ENCODE results near the gene DGKK. TPM values are rescaled to one million over a fixed set of nuclear protein-coding genes. Genes with fewer than 3 reads are reported as not detected.
A peak's percentile ranks its signal among the peaks of the same experiment; 100 is the strongest.

Gene DGKK
- total and polyA plus RNA-seq, 3 experiments from 2014 or later = not detected

DNA sequence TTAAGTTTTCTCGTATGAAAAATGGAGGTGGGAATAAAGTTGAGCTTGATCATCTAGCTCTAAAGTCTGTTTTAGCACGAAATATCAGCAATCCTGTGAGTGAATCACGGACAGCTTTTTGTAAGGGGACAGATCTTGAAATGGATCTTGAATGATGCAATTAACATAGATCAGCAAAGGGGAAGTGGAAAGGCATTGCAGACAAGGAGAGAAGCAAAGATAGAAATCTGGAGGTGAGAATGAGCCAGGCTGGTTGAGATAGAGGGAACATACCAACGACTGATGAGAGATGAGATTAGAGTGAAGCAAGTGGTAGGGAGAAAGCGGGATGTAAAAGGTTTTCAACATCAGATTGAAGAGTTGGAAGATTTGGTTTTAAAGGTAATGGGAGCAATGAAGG lies 4.6 kb upstream of the DGKK start:
- no peaks in the 10 kb centered on the region for H3K36me3 Mint-ChIP-seq
- ChIA-PET POLR2A (no interaction called here), CTCF (no interaction called here)
- no peaks in the 10 kb centered on the region for H3K27me3 ChIP-seq (ENCODE audit: insufficient read depth, low read length, poor library complexity, severe bottlenecking)
- H3K27ac ChIP-seq (ENCODE audit: low read depth, low read length) = no peak overlapping the region
- no peak overlapping the region for H3K4me3 ChIP-seq (ENCODE audit: low read length)
- no peaks in the 10 kb centered on the region for H3K9me3 ChIP-seq (ENCODE audit: low read length)
- H3K27me3 Mint-ChIP-seq = peaks cover 20 to 31% of the 10 kb centered on the region in 2 donors
- H3K36me3 ChIP-seq (ENCODE audit: insufficient read depth, low read length) = no peaks in the 10 kb centered on the region
- no peaks in the 10 kb centered on the region for H3K4me1 ChIP-seq (ENCODE audit: insufficient read depth, low read length)
- no peak overlapping the region for H3K4me3 Mint-ChIP-seq
- H3K9me3 Mint-ChIP-seq = no peaks in the 10 kb centered on the region
- no peak for DNase-seq
- H3K4me1 Mint-ChIP-seq = peaks cover 0 to 8% (median 0%) of the 10 kb centered on the region in 3 donors
- no peak overlapping the region for H3K27ac Mint-ChIP-seq

DNA sequence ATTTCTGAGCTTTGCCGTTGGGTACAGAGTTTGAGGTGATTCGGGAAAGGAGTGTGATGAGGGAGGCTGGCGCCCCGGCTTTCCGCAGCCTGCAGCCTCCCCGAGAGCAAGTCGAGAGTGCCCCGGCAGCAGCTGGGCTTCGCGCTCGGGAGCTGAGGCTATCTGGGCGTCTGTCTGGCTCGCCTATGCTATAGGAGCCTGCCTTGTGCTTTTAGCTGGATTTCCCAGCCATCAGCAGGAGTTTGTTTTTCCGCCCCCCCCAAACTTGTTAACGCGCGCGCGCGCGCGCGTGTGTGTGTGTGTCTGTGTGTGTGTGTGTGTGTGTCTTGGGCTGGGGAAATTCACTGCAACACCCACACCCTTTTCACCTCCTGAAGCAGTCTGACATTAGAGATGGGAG lies 765 bp upstream of the DGKK start:
- H3K4me3 ChIP-seq (ENCODE audit: low read length) = no peak overlapping the region
- Mint-ChIP-seq H3K4me1 (peaks cover 0 to 10% (median 4%) of the 10 kb centered on the region in 3 donors), H3K36me3 (no peaks in the 10 kb centered on the region), H3K4me3 (peak overlapping the region in 1 of 7 donors; percentile 25), H3K27me3 (peaks cover 36 to 55% of the 10 kb centered on the region in 2 donors), H3K27ac (no peak overlapping the region), H3K9me3 (no peaks in the 10 kb centered on the region)
- DNase-seq = no peak
- no peaks in the 10 kb centered on the region for H3K4me1 ChIP-seq (ENCODE audit: insufficient read depth, low read length)
- H3K36me3 ChIP-seq (ENCODE audit: insufficient read depth, low read length) = no peaks in the 10 kb centered on the region
- no peak overlapping the region for H3K27ac ChIP-seq (ENCODE audit: low read depth, low read length)
- POLR2A ChIA-PET = no interaction called here
- no peaks in the 10 kb centered on the region for H3K27me3 ChIP-seq (ENCODE audit: insufficient read depth, low read length, poor library complexity, severe bottlenecking)
- no peaks in the 10 kb centered on the region for H3K9me3 ChIP-seq (ENCODE audit: low read length)
- CTCF ChIA-PET = no interaction called here

DNA sequence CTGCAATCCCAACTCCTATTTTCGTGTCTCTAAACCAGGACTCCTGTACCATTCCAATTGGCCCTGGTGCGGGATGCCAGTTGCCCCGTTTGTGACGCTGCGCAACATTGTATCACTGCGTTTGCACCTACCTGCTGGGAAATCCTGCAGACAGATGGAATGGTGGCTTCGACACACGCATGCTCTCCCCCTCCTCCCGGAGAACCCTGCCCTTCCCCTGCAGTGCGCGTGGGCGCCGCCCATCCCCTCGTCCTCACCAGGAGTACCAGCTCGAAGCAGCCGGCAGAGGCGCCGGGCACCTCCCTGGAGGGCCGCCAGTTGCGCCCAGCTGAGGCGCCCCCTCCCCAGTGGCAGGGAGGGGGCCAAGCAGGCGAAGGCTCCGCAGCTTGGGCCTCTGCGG lies 1.4 kb downstream of the DGKK start:
- ChIA-PET POLR2A (no interaction called here), CTCF (no interaction called here)
- peaks cover 0 to 10% (median 4%) of the 10 kb centered on the region in 3 donors for H3K4me1 Mint-ChIP-seq
- H3K4me3 ChIP-seq (ENCODE audit: low read length) = no peak overlapping the region
- no peaks in the 10 kb centered on the region for H3K9me3 Mint-ChIP-seq
- no peaks in the 10 kb centered on the region for H3K36me3 ChIP-seq (ENCODE audit: insufficient read depth, low read length)
- no peaks in the 10 kb centered on the region for H3K4me1 ChIP-seq (ENCODE audit: insufficient read depth, low read length)
- no peak for DNase-seq
- H3K27ac Mint-ChIP-seq = no peak overlapping the region
- H3K36me3 Mint-ChIP-seq = no peaks in the 10 kb centered on the region
- no peaks in the 10 kb centered on the region for H3K27me3 ChIP-seq (ENCODE audit: insufficient read depth, low read length, poor library complexity, severe bottlenecking)
- no peaks in the 10 kb centered on the region for H3K9me3 ChIP-seq (ENCODE audit: low read length)
- H3K4me3 Mint-ChIP-seq = no peak overlapping the region
- peaks cover 42 to 51% of the 10 kb centered on the region in 2 donors for H3K27me3 Mint-ChIP-seq
- H3K27ac ChIP-seq (ENCODE audit: low read depth, low read length) = no peak overlapping the region

DNA sequence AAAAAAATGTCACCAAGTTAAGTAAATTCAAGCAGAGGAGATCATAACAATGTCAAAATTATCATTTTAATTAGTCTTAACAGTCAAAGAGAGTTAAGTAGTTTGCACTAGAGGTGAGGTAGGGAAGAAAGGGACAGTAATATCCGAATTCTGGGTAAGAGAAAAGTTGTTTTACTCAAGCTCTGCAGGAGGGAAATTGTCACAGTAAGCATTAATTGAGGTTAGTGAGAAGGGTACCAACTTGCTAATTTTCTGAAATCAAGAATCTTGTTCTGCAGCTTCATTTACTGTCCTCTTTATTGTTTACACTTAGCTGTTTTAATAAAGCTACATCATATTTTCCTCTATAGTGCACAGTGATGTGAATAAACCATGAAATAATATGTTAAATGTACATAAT lies 11.0 kb downstream of the DGKK start:
- no peaks in the 10 kb centered on the region for H3K36me3 ChIP-seq (ENCODE audit: insufficient read depth, low read length)
- DNase-seq = no peak
- H3K9me3 ChIP-seq (ENCODE audit: low read length) = no peaks in the 10 kb centered on the region
- no peaks in the 10 kb centered on the region for H3K4me1 Mint-ChIP-seq
- no peak overlapping the region for H3K4me3 ChIP-seq (ENCODE audit: low read length)
- no peak overlapping the region for H3K27ac Mint-ChIP-seq
- ChIA-PET CTCF (no interaction called here), POLR2A (no interaction called here)
- peaks cover 6 to 7% of the 10 kb centered on the region in 2 donors for H3K27me3 Mint-ChIP-seq
- no peak overlapping the region for H3K4me3 Mint-ChIP-seq
- no peaks in the 10 kb centered on the region for H3K27me3 ChIP-seq (ENCODE audit: insufficient read depth, low read length, poor library complexity, severe bottlenecking)
- H3K4me1 ChIP-seq (ENCODE audit: insufficient read depth, low read length) = no peaks in the 10 kb centered on the region
- no peak overlapping the region for H3K27ac ChIP-seq (ENCODE audit: low read depth, low read length)
- H3K36me3 Mint-ChIP-seq = no peaks in the 10 kb centered on the region
- no peaks in the 10 kb centered on the region for H3K9me3 Mint-ChIP-seq

DNA sequence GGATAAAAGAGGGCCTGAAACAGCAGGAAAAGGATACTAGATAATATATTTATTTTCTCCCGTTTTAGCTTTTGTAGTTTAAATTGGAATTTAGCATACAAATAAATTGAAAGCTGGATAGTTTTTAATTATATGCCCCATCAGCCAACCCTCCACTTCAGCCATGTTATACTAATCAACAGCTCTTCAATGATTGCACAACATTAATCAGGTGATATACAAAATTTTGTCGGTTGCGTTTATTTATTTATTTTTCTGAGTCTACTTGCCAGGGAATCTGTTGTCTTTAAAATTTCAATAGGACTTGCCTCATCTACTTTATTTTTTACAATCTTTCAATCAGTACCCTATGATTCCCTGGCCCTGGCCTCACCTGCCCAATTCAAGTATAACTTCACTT lies 12.1 kb downstream of the DGKK start:
- no peaks in the 10 kb centered on the region for H3K9me3 ChIP-seq (ENCODE audit: low read length)
- no peak for DNase-seq
- POLR2A ChIA-PET = no interaction called here
- H3K4me1 Mint-ChIP-seq = no peaks in the 10 kb centered on the region
- no peaks in the 10 kb centered on the region for H3K9me3 Mint-ChIP-seq
- H3K27me3 Mint-ChIP-seq = peaks cover 3 to 6% of the 10 kb centered on the region in 2 donors
- no peak overlapping the region for H3K4me3 Mint-ChIP-seq
- H3K36me3 ChIP-seq (ENCODE audit: insufficient read depth, low read length) = no peaks in the 10 kb centered on the region
- CTCF ChIA-PET = no interaction called here
- H3K27me3 ChIP-seq (ENCODE audit: insufficient read depth, low read length, poor library complexity, severe bottlenecking) = no peaks in the 10 kb centered on the region
- H3K36me3 Mint-ChIP-seq = no peaks in the 10 kb centered on the region
- no peaks in the 10 kb centered on the region for H3K4me1 ChIP-seq (ENCODE audit: insufficient read depth, low read length)
- H3K27ac ChIP-seq (ENCODE audit: low read depth, low read length) = no peak overlapping the region
- no peak overlapping the region for H3K27ac Mint-ChIP-seq
- no peak overlapping the region for H3K4me3 ChIP-seq (ENCODE audit: low read length)

DNA sequence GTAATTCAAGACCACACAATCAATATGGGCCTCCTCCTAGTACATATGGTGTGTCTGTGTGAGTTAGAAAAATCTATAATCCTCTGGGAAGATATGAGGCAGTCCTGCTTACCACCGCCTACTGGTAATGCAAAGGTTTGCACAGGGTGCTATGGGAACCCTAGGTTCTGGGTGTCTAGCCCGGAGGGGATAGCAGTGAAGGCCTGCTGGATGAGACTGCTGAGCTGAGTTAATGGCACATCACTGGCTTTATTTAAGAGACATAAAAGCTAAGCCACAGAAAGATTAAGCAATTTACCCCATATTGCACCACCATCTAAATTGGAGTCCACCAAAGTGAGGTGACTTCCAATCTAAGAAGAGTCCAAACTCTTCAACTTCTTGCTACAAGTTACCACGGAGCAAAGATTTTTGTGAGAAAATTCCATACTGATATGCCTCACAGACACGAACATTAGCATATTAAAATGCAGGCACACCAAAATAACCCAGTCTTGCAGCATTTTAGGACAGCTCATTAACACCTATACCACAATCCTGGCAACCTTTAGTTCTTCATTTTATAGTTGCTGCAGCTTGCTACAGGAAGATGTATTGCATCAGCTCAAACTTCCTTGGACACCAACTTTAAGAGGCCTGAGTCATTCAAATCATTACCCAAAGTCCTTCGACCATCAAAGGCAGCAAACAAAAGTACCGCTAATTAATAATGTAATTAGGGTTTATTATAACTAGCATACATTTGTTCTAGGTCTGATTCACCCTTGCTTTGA lies 13.7 kb downstream of the DGKK start:
- Mint-ChIP-seq H3K9me3 (no peaks in the 10 kb centered on the region), H3K27me3 (peaks cover 3% of the 10 kb centered on the region in 2 donors), H3K4me3 (no peak overlapping the region), H3K4me1 (no peaks in the 10 kb centered on the region), H3K36me3 (no peaks in the 10 kb centered on the region), H3K27ac (peak overlapping the region in 1 of 8 donors; percentile 48)
- no peak overlapping the region for H3K27ac ChIP-seq (ENCODE audit: low read depth, low read length)
- ChIA-PET CTCF (no interaction called here), POLR2A (no interaction called here)
- no peaks in the 10 kb centered on the region for H3K36me3 ChIP-seq (ENCODE audit: insufficient read depth, low read length)
- no peaks in the 10 kb centered on the region for H3K27me3 ChIP-seq (ENCODE audit: insufficient read depth, low read length, poor library complexity, severe bottlenecking)
- DNase-seq = no peak
- H3K4me3 ChIP-seq (ENCODE audit: low read length) = no peak overlapping the region
- H3K9me3 ChIP-seq (ENCODE audit: low read length) = no peaks in the 10 kb centered on the region
- H3K4me1 ChIP-seq (ENCODE audit: insufficient read depth, low read length) = no peaks in the 10 kb centered on the region

DNA sequence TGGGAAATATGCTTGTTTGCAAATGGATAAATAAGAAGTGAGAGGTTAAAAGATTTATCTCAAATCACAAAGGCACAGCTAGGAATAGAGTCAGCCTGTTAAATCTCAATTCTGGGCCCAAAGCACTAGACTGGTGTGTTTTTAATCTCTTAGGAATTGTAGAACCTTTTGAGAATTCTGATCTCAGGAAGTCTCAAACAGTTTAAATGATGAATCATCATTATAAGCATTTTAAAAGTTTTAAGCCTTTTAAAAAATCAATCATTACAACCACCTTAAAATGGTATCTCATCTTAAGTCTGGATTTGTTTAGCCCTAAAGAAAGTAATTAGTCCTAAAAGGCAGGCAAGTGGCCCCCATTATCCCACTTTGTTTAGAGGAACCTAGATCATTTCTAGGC lies 17.8 kb downstream of the DGKK start:
- Histone ChIP-seq H3K9me3 (ENCODE audit: low read length) (no peaks in the 10 kb centered on the region), H3K27ac (ENCODE audit: low read depth, low read length) (no peak overlapping the region), H3K4me1 (ENCODE audit: insufficient read depth, low read length) (no peaks in the 10 kb centered on the region), H3K27me3 (ENCODE audit: insufficient read depth, low read length, poor library complexity, severe bottlenecking) (no peaks in the 10 kb centered on the region), H3K36me3 (ENCODE audit: insufficient read depth, low read length) (no peaks in the 10 kb centered on the region), H3K4me3 (ENCODE audit: low read length) (no peak overlapping the region)
- Mint-ChIP-seq H3K9me3 (no peaks in the 10 kb centered on the region), H3K27me3 (peaks cover 9 to 11% of the 10 kb centered on the region in 2 donors), H3K36me3 (no peaks in the 10 kb centered on the region), H3K4me3 (no peak overlapping the region), H3K27ac (no peak overlapping the region), H3K4me1 (no peaks in the 10 kb centered on the region)
- DNase-seq = no peak
- CTCF ChIA-PET = no interaction called here
- POLR2A ChIA-PET = no interaction called here

DNA sequence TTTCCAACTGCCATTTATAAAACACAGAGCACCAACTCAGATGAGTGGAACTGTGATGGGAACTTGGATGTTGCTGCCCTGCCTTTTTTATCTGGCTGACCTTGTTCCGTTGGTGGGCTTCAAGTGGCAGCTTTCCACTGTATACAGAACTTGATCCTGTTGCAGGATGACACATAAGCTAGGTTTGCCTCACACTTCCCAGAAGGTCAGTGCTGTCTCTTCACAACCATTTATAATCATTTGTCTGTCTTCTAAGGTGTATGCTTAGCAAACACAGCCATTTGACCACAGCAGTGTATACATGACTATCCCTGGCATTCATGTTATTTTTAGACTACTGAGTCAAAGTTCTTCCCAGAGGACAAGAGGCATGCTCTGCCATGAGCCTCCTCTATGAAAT lies 20.3 kb downstream of the DGKK start:
- Mint-ChIP-seq H3K9me3 (no peaks in the 10 kb centered on the region), H3K4me3 (no peak overlapping the region), H3K4me1 (no peaks in the 10 kb centered on the region), H3K36me3 (no peaks in the 10 kb centered on the region), H3K27me3 (peaks cover 14 to 15% of the 10 kb centered on the region in 2 donors), H3K27ac (no peak overlapping the region)
- no peak overlapping the region for H3K4me3 ChIP-seq (ENCODE audit: low read length)
- no peaks in the 10 kb centered on the region for H3K36me3 ChIP-seq (ENCODE audit: insufficient read depth, low read length)
- H3K4me1 ChIP-seq (ENCODE audit: insufficient read depth, low read length) = no peaks in the 10 kb centered on the region
- DNase-seq = no peak
- no peaks in the 10 kb centered on the region for H3K27me3 ChIP-seq (ENCODE audit: insufficient read depth, low read length, poor library complexity, severe bottlenecking)
- no peaks in the 10 kb centered on the region for H3K9me3 ChIP-seq (ENCODE audit: low read length)
- ChIA-PET CTCF (no interaction called here), POLR2A (no interaction called here)
- H3K27ac ChIP-seq (ENCODE audit: low read depth, low read length) = no peak overlapping the region
